Stimulated activated CD8-positive, alpha-beta memory T cell treated with anti-CD3 and anti-CD28 coated beads, Interleukin-12 subunit alpha, Interleukin-12 subunit beta, amount 100 ng/mL, for 24 hours (primary cell): Measurements from ENCODE around the gene MOB4.

Experiments used
- DNase-seq: peaks from one replicate; pipeline ENCODE4 v3.0.0-alpha.2; 2020; ENCODE audit errors: extremely low read depth

Gene MOB4

GRCh38 chr2:197591339-197592072 lies 75.6 kb downstream of the MOB4 start:
- no peak for DNase-seq

DNA sequence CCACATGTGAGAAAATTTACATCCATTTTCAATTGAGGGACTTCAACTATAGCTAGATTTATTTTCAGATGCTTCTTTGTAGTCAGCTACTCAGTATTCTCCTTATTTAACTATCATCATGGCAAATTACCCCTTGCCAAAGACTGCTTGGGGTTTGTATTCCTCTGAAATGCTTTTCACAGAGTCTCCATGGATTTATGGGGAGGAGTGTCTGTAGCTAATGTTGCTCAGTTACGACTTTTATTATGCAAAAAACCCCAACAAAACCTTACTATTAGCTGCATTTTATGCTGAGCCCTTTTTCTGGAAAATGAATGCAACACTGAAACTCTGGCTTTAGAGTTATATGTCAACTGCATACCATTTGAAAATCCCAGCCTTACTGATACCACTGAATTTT lies 80.9 kb downstream of the MOB4 start:
- DNase-seq, result no peak

- no peak for DNase-seq
Observed at GRCh38 chr2:197597166-197597565, 81.3 kb downstream of the MOB4 start.

DNA sequence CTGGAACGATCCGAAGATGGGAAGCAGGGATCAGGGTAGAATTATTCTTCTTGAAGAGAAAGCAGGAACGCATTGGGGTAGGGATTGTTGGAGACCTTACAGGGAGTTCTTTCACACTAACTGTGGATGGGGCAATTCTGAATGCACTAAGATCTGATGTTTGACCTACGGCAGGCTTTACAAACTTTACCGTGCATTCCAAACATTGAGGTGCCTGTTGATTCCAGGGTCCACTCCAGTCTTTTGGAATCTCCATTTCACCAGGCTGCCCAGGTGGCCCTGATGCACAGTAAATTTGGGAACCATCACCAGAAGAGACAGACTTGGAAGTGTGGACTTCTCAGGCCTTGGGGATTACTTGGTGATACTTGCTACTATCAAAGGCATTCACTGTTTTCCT lies 82.6 kb downstream of the MOB4 start:
- no peak for DNase-seq

GRCh38 chr2:197599285-197599965 lies 83.6 kb downstream of the MOB4 start:
- DNase-seq, result no peak

GRCh38 chr2:197600306-197600705 lies 84.4 kb downstream of the MOB4 start:
- DNase-seq, result no peak

DNA sequence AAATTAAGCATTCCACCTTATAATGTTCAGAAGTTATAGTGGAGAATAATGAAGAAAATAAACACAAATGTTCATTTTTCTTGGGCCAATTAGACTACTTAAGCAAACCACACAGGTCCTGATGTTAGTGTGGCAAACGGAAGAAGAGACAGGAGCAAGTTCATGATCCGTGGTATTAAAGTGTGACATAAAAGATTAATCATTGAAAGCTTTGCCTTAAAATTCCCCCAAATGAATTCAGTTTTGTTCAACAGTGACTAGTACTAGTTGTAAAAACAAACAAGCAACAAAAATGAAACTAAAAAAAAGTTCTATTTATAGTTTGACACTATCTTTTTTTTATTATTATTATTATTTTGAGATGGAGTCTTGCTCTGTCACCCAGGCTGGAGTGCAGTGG lies 85.9 kb downstream of the MOB4 start:
- DNase-seq, result no peak
